ENCODE measurements around the gene KIR3DL1.
"Not testable (repeated sequence)": the region's sequence is repeated elsewhere in the genome, so short reads cannot be mapped to it uniquely, and the experiment has no call there.

DNA sequence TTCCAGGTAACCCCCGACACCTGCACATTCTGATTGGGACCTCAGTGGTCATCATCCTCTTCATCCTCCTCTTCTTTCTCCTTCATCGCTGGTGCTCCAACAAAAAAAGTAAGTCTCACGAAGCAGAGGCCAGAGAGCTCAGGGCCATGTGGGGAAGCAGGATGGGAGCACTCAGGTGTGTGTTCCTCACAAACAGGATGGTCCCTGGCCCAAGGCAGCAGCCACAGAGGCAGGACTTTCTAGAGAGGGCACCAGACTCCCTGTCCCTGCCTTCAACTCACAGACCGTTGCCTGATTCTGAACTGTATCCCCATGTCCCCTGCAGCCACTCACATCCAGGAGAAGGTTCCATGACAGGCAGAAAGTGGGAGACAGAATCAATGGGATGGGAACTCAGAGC, 33.4 kb upstream of the KIR3DL1 start:
- TF ChIP-seq SUZ12 (IDR thresholded peaks at IDR 0.05); FOXM1 (IDR thresholded peaks at IDR 0.05; ENCODE audit: borderline replicate concordance); SP1 (IDR thresholded peaks at IDR 0.05); HDGF (IDR thresholded peaks at IDR 0.05; ENCODE audit: borderline replicate concordance); NFRKB (IDR thresholded peaks at IDR 0.05): not testable (repeated sequence)

All from HEK293T (cell line).